HepG2 (cell line): ENCODE measurements around the gene COG4. TPM values are rescaled to one million over a fixed set of nuclear protein-coding genes. Genes with fewer than 3 reads are reported as not detected.

Source experiments
- ATAC-seq: fragments of 200-7000 bp; cut with Tn5 transposase; 3 replicates; pipeline ENCODE4 v1.9.1; 2020; ENCODE audit warnings: mild to moderate bottlenecking, moderate library complexity
- BruUV-seq: library from RNA; stranded (reverse); fragments of 400-500 nt; replicated peaks from 2 replicates; lab custom pipeline; 2021; lab: Mats Ljungman, UMichigan
- CTCF ChIA-PET: fragments of 300-600 bp; formaldehyde crosslinking; extraction: SDS; loops from one replicate; lab custom pipeline; 2021; ENCODE audit warnings: low total read pairs, inconsistent platforms, low intra/inter-chr PET ratio; lab: Yijun Ruan, JAX
- POLR2A ChIA-PET: fragments of 350-600 bp; sonication (Branson Sonifier 250); formaldehyde crosslinking; loops from one replicate; lab custom pipeline; 2020; ENCODE audit warnings: antibody characterized with exemption, inconsistent platforms; lab: Yijun Ruan, JAX
- DNase-seq: peaks from one replicate; pipeline ENCODE4 v3.0.0-alpha.2; 2015; ENCODE audit warnings: low spot score
- FAIRE-seq: peaks from 3 replicates; lab custom pipeline; 2011; peaks lifted over from hg19 to GRCh38; lab: Jason Lieb, UNC
- H2AFZ ChIP-seq: one replicate; pipeline ENCODE4 v1.6.1; 2011; ENCODE audit warnings: low read length, inconsistent platforms
- H3K27ac ChIP-seq: fragments of 300-600 bp; 3 replicates; pipeline ENCODE4 v1.8.0; 2011; ENCODE audit warnings: mixed run types, mild to moderate bottlenecking, mixed read lengths, low read length, inconsistent platforms; ENCODE audit not compliant: insufficient read depth; ENCODE audit errors: extremely low read length
- H3K27me3 ChIP-seq, 2 experiments: fragments of 200-600 bp in 1 of 2; 2 replicates in 1 of 2; 3 replicates in 1 of 2; pipeline versions ENCODE4 v1.6.0 to v1.8.0; 2011; ENCODE audit warnings: low read length in 2 of 2, mild to moderate bottlenecking in 2 of 2, moderate library complexity in 2 of 2, inconsistent platforms in 1 of 2; ENCODE audit not compliant: insufficient read depth in 2 of 2, control insufficient read depth in 1 of 2
- H3K36me3 ChIP-seq, 2 experiments: fragments of 200-600 bp in 1 of 2; replicated peaks in 1 of 2; 2 replicates in 1 of 2; 3 replicates in 1 of 2; pipeline versions ENCODE4 v1.5.1 to v1.8.0; 2011; ENCODE audit warnings: low read length in 2 of 2, inconsistent platforms in 1 of 2; ENCODE audit not compliant: insufficient read depth in 2 of 2, control insufficient read depth in 1 of 2
- H3K4me1 ChIP-seq: 2 replicates; pipeline ENCODE4 v1.5.1; 2012; ENCODE audit warnings: low read length, inconsistent platforms; ENCODE audit not compliant: insufficient read depth
- H3K4me2 ChIP-seq: 2 replicates; pipeline ENCODE4 v1.6.0; 2011; ENCODE audit warnings: low read depth, low read length, inconsistent platforms
- H3K4me3 ChIP-seq, 3 experiments: fragments of 200-600 bp in 1 of 3; sonication (generic), shearing (Covaris generic) in 1 of 3; replicated peaks in 1 of 3; 2 replicates each; pipeline ENCODE4 v1.5.1; 2011 to 2016; ENCODE audit warnings: low read length in 3 of 3, inconsistent platforms in 2 of 3, low read depth in 2 of 3, mild to moderate bottlenecking in 2 of 3, control low read depth in 1 of 3, mixed read lengths in 1 of 3; ENCODE audit not compliant: insufficient read depth in 1 of 3
- H3K79me2 ChIP-seq: one replicate; pipeline ENCODE4 v1.6.1; 2011; ENCODE audit warnings: low read length, inconsistent platforms; ENCODE audit not compliant: insufficient read depth
- H3K9ac ChIP-seq: 2 replicates; pipeline ENCODE4 v1.6.0; 2011; ENCODE audit warnings: mild to moderate bottlenecking, low read depth, low read length, inconsistent platforms; ENCODE audit not compliant: insufficient read depth
- H3K9me3 ChIP-seq: 2 replicates; pipeline ENCODE4 v1.5.1; 2012; ENCODE audit warnings: mild to moderate bottlenecking, low read length
- H4K20me1 ChIP-seq: 2 replicates; pipeline ENCODE4 v1.6.0; 2011; ENCODE audit warnings: inconsistent platforms, mild to moderate bottlenecking, low read length, moderate library complexity; ENCODE audit not compliant: insufficient read depth
- BRF2 ChIP-seq: sonication (generic); formaldehyde crosslinking; IDR thresholded peaks from 2 replicates; pipeline ENCODE4 v1.8.1; 2022; ENCODE audit warnings: mild to moderate bottlenecking, missing genetic modification reagents
- CEBPB ChIP-seq: IDR thresholded peaks from 2 replicates; pipeline ENCODE4 v1.6.1; 2011; ENCODE audit warnings: low read depth, low read length, improper control_type of control experiment, borderline replicate concordance
- CHD2 ChIP-seq: IDR thresholded peaks from 2 replicates; pipeline ENCODE4 v1.6.1; 2011; ENCODE audit warnings: low read depth, low read length, improper control_type of control experiment
- FOXO1 ChIP-seq: sonication (generic); formaldehyde crosslinking; IDR thresholded peaks from 2 replicates; pipeline ENCODE4 v1.4.0; 2020; ENCODE audit warnings: missing genetic modification reagents
- HMGXB4 ChIP-seq, 2 experiments: sonication (generic) in 1 of 2; formaldehyde crosslinking in 1 of 2; IDR thresholded peaks; 2 replicates each; pipeline versions ENCODE4 v1.4.0 to v1.6.1; 2018 to 2020; ENCODE audit warnings: missing genetic modification reagents in 2 of 2, borderline replicate concordance in 1 of 2, low read depth in 1 of 2, mild to moderate bottlenecking in 1 of 2, missing biosample characterization in 1 of 2
- POLR2AphosphoS5 ChIP-seq: IDR thresholded peaks from 2 replicates; pipeline ENCODE4 v1.6.1; 2012; ENCODE audit warnings: low read depth, low read length
- RBFOX2 ChIP-seq: fragments of 200-400 bp; formaldehyde crosslinking; IDR thresholded peaks from 2 replicates; pipeline ENCODE4 v1.6.1; 2017; ENCODE audit warnings: low read depth, mild to moderate bottlenecking, low read length
- ZHX2 ChIP-seq, 2 experiments: sonication (generic) in 1 of 2; formaldehyde crosslinking in 1 of 2; IDR thresholded peaks; 2 replicates each; pipeline versions ENCODE4 v1.6.1 to v1.9.0; 2014 to 2022; ENCODE audit warnings: antibody characterized with exemption in 1 of 2, borderline replicate concordance in 1 of 2, inconsistent platforms in 1 of 2, low read depth in 1 of 2, missing genetic modification reagents in 1 of 2
- WGBS: methylation state at CpG from one replicate; pipeline ENCODE4 v1.1.6; 2017; ENCODE audit warnings: low lambda C conversion rate; 5-methylcytosine and 5-hydroxymethylcytosine counted together
- in situ Hi-C: cut with HindIII; loops from 2 replicates; pipeline ENCODE4 v1.10.0; 2017; ENCODE audit warnings: low pct_unique_long_range_greater_than_20kb; ENCODE audit not compliant: extremely low pct_ligation_motif_present
- intact Hi-C: fragments of 100-400 bp; cut with micrococcal nuclease; formaldehyde crosslinking; loops from one replicate; pipeline ENCODE4 v1.10.0; 2022; ENCODE audit not compliant: unreplicated experiment
- polyA plus RNA-seq, 8 experiments: library from polyadenylated mRNA; depleted of rRNA in 3 of 8; stranded (reverse) in 7 of 8; unstranded in 1 of 8; fragments of >200 nt; fragmentation: Illumina TruSeq in 4 of 8; extraction: Trizol in 4 of 8; gene quantifications; 2 replicates each; pipeline versions ENCODE4 v1.2.1 to v1.2.3, GENCODE V29; 2011 to 2016; ENCODE audit warnings: low read depth in 4 of 8, missing spikeins in 1 of 8, mixed read lengths in 1 of 8; ENCODE audit not compliant: insufficient read depth in 1 of 8
- total RNA-seq, 5 experiments: library from RNA; depleted of rRNA; stranded (reverse); fragments of >200 nt; fragmentation: Illumina TruSeq; extraction: Trizol; gene quantifications; 2 replicates each; pipeline ENCODE4 v1.2.3, GENCODE V29; 2016; ENCODE audit warnings: low read depth in 1 of 5

The COG4 gene
- total and polyA plus RNA-seq, 2 of the 13 experiments (the other 11 are each of a cell fraction or from before 2014, with no cell fraction given), result 51.1 to 73.8 TPM

- Histone ChIP-seq H2AFZ (no peak overlapping the region), H3K4me2 (no peak overlapping the region), H3K79me2 (peaks cover 35% of the 10 kb centered on the region), H3K4me1 (peaks cover 15% of the 10 kb centered on the region), H3K9me3 (no peaks in the 10 kb centered on the region), H3K9ac (no peak overlapping the region), H3K36me3 (peaks cover 10 to 23% of the 10 kb centered on the region in 2 experiments), H3K4me3 (no peak overlapping the region), H3K27ac (no peak overlapping the region), H3K27me3 (peaks cover 0 to 5% of the 10 kb centered on the region in 2 experiments; a peak in 1 of 5 replicates), H4K20me1 (peaks cover 10% of the 10 kb centered on the region; the same call in 1 of the 2 replicates)
- BruUV-seq, result no TSS peak
- in situ Hi-C loops (no loop called here), intact Hi-C loops (no loop called here)
- ChIA-PET CTCF (no interaction called here), POLR2A (no interaction called here)
- DNase-seq, result no peak
- WGBS, result 97% methylated on average over 8 of the region's 8 CpGs
- no peak for ATAC-seq
- TF ChIP-seq POLR2AphosphoS5 (no peak), BRF2 (CRISPR knock-in tag) (no peak), ZHX2 (IDR thresholded peaks at IDR 0.05; ENCODE audit: low read depth) (no peak), ZHX2 (CRISPR knock-in tag; IDR thresholded peaks at IDR 0.05; ENCODE audit: borderline replicate concordance) (no peak), CHD2 (no peak), CEBPB (0 out of 2 replicates have a peak, but pooled peaks have one; percentile 24), FOXO1 (CRISPR knock-in tag) (no peak), HMGXB4 (CRISPR knock-in tag; IDR thresholded peaks at IDR 0.05; ENCODE audit: borderline replicate concordance in 1 of 2, low read depth in 1 of 2) (no peak), RBFOX2 (0 out of 2 replicates have a peak, but pooled peaks have one; percentile 24)
- no peak for FAIRE-seq
These were observed 2.6 kb downstream of the COG4 start for GRCh38 chr16:70520612-70521297.
